A673 (cell line): ENCODE results near the gene CEACAM19.

Experiments
- EZH2 ChIP-seq: fragments of 200-600 bp; sonication (generic); IDR thresholded peaks from 2 replicates; pipeline ENCODE4 v1.6.1; 2017; ENCODE audit warnings: borderline replicate concordance, low read depth, mild to moderate bottlenecking, mixed read lengths, antibody characterized with exemption, low read length; ENCODE audit not compliant: poor library complexity, severe bottlenecking
- TF ChIP-seq, protein P1 (sequence below): fragments of 300-800, 200-600 bp; sonication (generic); conservative IDR thresholded peaks from 2 replicates; pipeline ENCODE4 v1.5.1; 2017; ENCODE audit warnings: low read depth, mild to moderate bottlenecking, antibody characterized with exemption, low read length, moderate library complexity, mixed read lengths

DNA sequence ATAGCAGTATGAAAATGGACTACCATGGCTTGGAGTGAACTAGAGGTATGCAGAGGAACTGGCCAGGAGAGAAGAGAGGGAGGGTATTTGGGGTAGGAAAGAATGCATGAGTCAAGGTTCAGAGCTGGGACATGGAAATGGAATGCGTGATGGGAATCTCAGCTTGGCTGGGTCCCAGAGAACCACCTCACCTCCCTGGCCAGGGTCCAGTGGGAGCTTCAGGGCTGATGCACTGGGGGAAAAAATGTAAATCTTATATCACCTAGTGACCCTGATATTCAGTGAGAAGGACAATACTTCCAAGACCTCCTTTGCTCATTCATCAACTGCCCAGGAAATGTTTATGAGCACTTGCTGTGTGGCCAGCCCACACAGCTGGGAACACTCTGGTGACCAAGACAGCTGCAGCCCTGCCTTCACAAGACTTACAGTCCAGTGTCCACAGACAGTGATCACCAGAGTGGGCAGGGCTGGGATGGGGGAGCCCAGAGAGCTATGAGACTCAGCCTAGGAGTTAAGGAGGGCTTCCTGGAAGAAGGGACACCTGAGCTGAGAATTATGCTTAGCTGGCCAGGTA, 45.1 kb upstream of the CEACAM19 start:
- TF ChIP-seq, protein P1, sequence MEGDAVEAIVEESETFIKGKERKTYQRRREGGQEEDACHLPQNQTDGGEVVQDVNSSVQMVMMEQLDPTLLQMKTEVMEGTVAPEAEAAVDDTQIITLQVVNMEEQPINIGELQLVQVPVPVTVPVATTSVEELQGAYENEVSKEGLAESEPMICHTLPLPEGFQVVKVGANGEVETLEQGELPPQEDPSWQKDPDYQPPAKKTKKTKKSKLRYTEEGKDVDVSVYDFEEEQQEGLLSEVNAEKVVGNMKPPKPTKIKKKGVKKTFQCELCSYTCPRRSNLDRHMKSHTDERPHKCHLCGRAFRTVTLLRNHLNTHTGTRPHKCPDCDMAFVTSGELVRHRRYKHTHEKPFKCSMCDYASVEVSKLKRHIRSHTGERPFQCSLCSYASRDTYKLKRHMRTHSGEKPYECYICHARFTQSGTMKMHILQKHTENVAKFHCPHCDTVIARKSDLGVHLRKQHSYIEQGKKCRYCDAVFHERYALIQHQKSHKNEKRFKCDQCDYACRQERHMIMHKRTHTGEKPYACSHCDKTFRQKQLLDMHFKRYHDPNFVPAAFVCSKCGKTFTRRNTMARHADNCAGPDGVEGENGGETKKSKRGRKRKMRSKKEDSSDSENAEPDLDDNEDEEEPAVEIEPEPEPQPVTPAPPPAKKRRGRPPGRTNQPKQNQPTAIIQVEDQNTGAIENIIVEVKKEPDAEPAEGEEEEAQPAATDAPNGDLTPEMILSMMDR: no peak
- TF ChIP-seq EZH2: no peak
